Renal cortical epithelial cell (primary cell): ENCODE measurements around the gene MEPE. TPM values are rescaled to one million over a fixed set of nuclear protein-coding genes. Genes with fewer than 3 reads are reported as not detected.

ENCODE experiments used
- DNase-seq: peaks from one replicate; pipeline ENCODE4 v3.0.0-alpha.2; 2011; ENCODE audit warnings: low read depth
- total RNA-seq: library from RNA; depleted of rRNA; stranded (reverse); fragments of >200 nt; gene quantifications from 2 replicates; pipeline ENCODE4 v1.2.3, GENCODE V29; 2014

Gene MEPE
- total RNA-seq, 1 donor from 2014 or later, result not detected

- peak; percentile 82 for DNase-seq
Measured at GRCh38 chr4:87843936-87844335, 11.2 kb downstream of the MEPE start.

GRCh38 chr4:87844452-87844851, 11.7 kb downstream of the MEPE start:
- no peak for DNase-seq

- DNase-seq, result no peak
Measured at GRCh38 chr4:87846226-87846625, 13.5 kb downstream of the MEPE start.

- peak; percentile 68 for DNase-seq
Measured at GRCh38 chr4:87848622-87849351, 16.0 kb downstream of the MEPE start.

- no peak for DNase-seq
Measured at GRCh38 chr4:87849612-87850011, 16.8 kb downstream of the MEPE start.

GRCh38 chr4:87851332-87851731, 18.6 kb downstream of the MEPE start:
- DNase-seq, result no peak

GRCh38 chr4:87851953-87852352, 19.2 kb downstream of the MEPE start:
- DNase-seq, result no peak

GRCh38 chr4:87853108-87853507, 20.3 kb downstream of the MEPE start:
- DNase-seq, result peak; percentile 82

- DNase-seq, result no peak
Measured at GRCh38 chr4:87853891-87854290, 21.1 kb downstream of the MEPE start.

GRCh38 chr4:87855559-87855958, 22.8 kb downstream of the MEPE start:
- DNase-seq, result no peak

- DNase-seq, result peak; percentile 64
Measured at GRCh38 chr4:87856816-87857215, 24.0 kb downstream of the MEPE start.

GRCh38 chr4:87857789-87858188, 25.0 kb downstream of the MEPE start:
- peak; percentile 60 for DNase-seq

GRCh38 chr4:87862236-87862635, 29.5 kb downstream of the MEPE start:
- DNase-seq, result no peak

GRCh38 chr4:87863486-87863885, 30.7 kb downstream of the MEPE start:
- DNase-seq, result no peak

- peak; percentile 54 for DNase-seq
Measured at GRCh38 chr4:87864321-87864720, 31.6 kb downstream of the MEPE start.

- DNase-seq, result peak; percentile 94
Measured at GRCh38 chr4:87865288-87865687, 32.5 kb downstream of the MEPE start.

- peak; percentile 92 for DNase-seq
Measured at GRCh38 chr4:87865960-87866598, 33.3 kb downstream of the MEPE start.

- no peak for DNase-seq
Measured at GRCh38 chr4:87868522-87868921, 35.8 kb downstream of the MEPE start.

- peak; percentile 64 for DNase-seq
Measured at GRCh38 chr4:87872028-87872427, 39.3 kb downstream of the MEPE start.

GRCh38 chr4:87875191-87875590, 42.4 kb downstream of the MEPE start:
- DNase-seq, result no peak

GRCh38 chr4:87880106-87880505, 47.3 kb downstream of the MEPE start:
- no peak for DNase-seq

GRCh38 chr4:87881115-87881514, 48.3 kb downstream of the MEPE start:
- no peak for DNase-seq

GRCh38 chr4:87882321-87882720, 49.6 kb downstream of the MEPE start:
- DNase-seq, result no peak

GRCh38 chr4:87882861-87883260, 50.1 kb downstream of the MEPE start:
- no peak for DNase-seq
